Suppressor macrophage treated with lipopolysaccharide for 4 hours (primary cell): ENCODE measurements around the gene MAGEB16.

Experiments
- DNase-seq: peaks from one replicate; pipeline ENCODE4 v3.0.0-alpha.2; 2020

The MAGEB16 gene

GRCh38 chrX:35798042-35798441 is at the start of gene MAGEB16:
Gene MAGEB16, plus strand, starts transcription at chrX:35798342. Its CDS starts 3,855 bp downstream, at chrX:35802197.
- DNase-seq = no peak

- DNase-seq = no peak
Observed at GRCh38 chrX:35773958-35774564, 24.1 kb upstream of the MAGEB16 start.

GRCh38 chrX:35785075-35785474 is 13.1 kb upstream of the MAGEB16 start:
- DNase-seq = no peak

DNA sequence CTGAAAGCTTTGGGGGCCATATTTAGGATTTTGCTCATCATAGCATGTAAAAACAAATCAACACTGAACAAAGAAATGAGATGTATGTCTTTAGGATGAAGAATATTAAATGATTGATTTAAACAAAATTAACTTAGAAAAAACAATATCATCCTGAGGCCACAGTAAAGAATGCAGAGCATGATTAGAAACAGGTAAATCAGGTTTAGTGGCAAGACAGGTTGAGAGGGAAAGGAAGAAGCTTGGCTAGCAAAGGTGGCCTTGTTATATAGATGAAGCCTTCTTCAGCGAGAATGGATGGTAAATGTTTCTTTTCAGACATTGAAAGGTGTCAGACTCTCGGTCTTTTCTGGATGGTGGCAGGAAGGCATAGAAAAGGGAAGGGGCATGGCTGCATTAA is 11.9 kb upstream of the MAGEB16 start:
- no peak for DNase-seq

- DNase-seq = no peak
Observed at GRCh38 chrX:35787867-35788266, 10.3 kb upstream of the MAGEB16 start.

- DNase-seq = no peak
Observed at GRCh38 chrX:35800474-35800873, 2.3 kb downstream of the MAGEB16 start.

GRCh38 chrX:35809781-35810180 is 11.6 kb downstream of the MAGEB16 start:
- no peak for DNase-seq

GRCh38 chrX:35819241-35819640 is 21.1 kb downstream of the MAGEB16 start:
- DNase-seq = no peak

DNA sequence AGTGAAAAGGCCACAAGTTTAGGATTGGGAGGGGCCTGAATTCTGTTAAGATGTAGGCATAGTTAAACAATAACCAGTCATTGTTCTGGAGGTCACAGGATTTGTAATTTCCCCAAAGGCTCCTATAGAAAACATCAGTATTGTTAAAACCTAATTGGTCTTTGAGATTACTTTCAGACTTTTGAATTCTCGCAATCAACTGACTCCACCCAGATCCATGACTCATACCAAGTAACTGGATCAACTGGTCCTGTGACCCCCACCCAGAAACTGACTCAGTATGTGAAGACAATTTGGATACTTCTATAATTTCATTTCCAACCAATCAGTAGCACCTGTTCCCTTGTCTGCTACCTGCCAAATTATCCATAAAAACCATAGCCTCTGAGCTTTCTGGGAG is 28.4 kb downstream of the MAGEB16 start:
- DNase-seq = no peak

GRCh38 chrX:35829501-35829900 is 31.4 kb downstream of the MAGEB16 start:
- no peak for DNase-seq

- DNase-seq = peak; percentile 23
Observed at GRCh38 chrX:35841872-35842271, 43.7 kb downstream of the MAGEB16 start.

DNA sequence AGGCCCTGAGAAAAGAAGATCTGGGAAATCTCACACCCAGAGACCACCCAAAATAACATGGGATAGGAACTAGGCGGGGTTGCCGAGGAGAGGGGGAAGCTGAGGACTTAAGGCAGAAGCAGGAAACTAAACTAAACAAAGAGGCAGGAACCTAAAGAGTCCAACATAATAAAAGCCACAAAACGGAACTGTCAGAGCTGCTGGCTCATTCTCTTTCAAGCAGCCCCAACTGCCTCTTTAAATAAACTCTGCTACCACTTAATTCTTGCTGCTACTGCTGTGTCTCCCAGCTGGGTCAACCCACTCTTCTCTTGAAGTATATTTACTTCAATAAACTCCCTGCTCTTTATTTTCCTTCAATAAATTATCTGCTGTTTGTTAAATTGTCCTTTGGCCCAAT is 44.5 kb downstream of the MAGEB16 start:
- peak; percentile 19 for DNase-seq

GRCh38 chrX:35847736-35848135 is 49.6 kb downstream of the MAGEB16 start:
- no peak for DNase-seq
